Loucy (cell line): ENCODE results near the gene AKT1S1.

Source experiments
- H2AFZ ChIP-seq: fragments of 200-600 bp; sonication (generic); 2 replicates; pipeline ENCODE4 v1.6.0; 2016; ENCODE audit warnings: antibody characterized with exemption, mild to moderate bottlenecking, low read length, moderate library complexity
- H3F3A ChIP-seq: fragments of 200-600 bp; 2 replicates; pipeline ENCODE4 v1.6.0; 2016; ENCODE audit warnings: antibody characterized with exemption, low read depth, mild to moderate bottlenecking
- H3K27me3 ChIP-seq: fragments of 200-600 bp; sonication (generic); 2 replicates; pipeline ENCODE4 v1.6.1; 2014; ENCODE audit warnings: low read length, mild to moderate bottlenecking; ENCODE audit not compliant: insufficient read depth, poor library complexity, severe bottlenecking
- H3K36me3 ChIP-seq: fragments of 200-600 bp; sonication (generic); 2 replicates; pipeline ENCODE4 v1.6.1; 2016; ENCODE audit warnings: low read length; ENCODE audit not compliant: insufficient read depth
- H3K4me1 ChIP-seq: fragments of 200-600 bp; sonication (generic); 2 replicates; pipeline ENCODE4 v1.5.1; 2014; ENCODE audit warnings: low read length, mild to moderate bottlenecking; ENCODE audit not compliant: insufficient read depth, poor library complexity, severe bottlenecking
- H3K4me2 ChIP-seq: fragments of 200-600 bp; sonication (generic); 2 replicates; pipeline ENCODE4 v1.6.0; 2014; ENCODE audit warnings: antibody characterized with exemption, low read length, low read depth, mild to moderate bottlenecking; ENCODE audit not compliant: poor library complexity, severe bottlenecking
- H3K4me3 ChIP-seq: fragments of 200-600 bp; sonication (generic); 2 replicates; pipeline ENCODE4 v1.5.1; 2014; ENCODE audit warnings: low read length, mild to moderate bottlenecking, mixed read lengths; ENCODE audit not compliant: poor library complexity, severe bottlenecking
- H3K79me2 ChIP-seq: fragments of 200-600 bp; sonication (generic); 2 replicates; pipeline ENCODE4 v1.6.1; 2014; ENCODE audit warnings: low read length; ENCODE audit not compliant: insufficient read depth
- H3K9ac ChIP-seq: fragments of 200-600 bp; sonication (generic); 2 replicates; pipeline ENCODE4 v1.6.0; 2014; ENCODE audit warnings: mild to moderate bottlenecking, low read depth, low read length, moderate library complexity; ENCODE audit not compliant: poor library complexity, severe bottlenecking
- H3K9me2 ChIP-seq: fragments of 200-600 bp; sonication (generic); replicated peaks from 2 replicates; pipeline ENCODE4 v1.6.1; 2016; ENCODE audit warnings: low read depth, low read length, mixed read lengths
- H3K9me3 ChIP-seq: fragments of 200-600 bp; sonication (generic); 2 replicates; pipeline ENCODE4 v1.6.1; 2014; ENCODE audit warnings: mild to moderate bottlenecking, antibody characterized with exemption, low read length, low read depth; ENCODE audit not compliant: insufficient read depth
- H4K20me1 ChIP-seq: fragments of 200-600 bp; sonication (generic); 2 replicates; pipeline ENCODE4 v1.6.0; 2014; ENCODE audit warnings: antibody characterized with exemption, low read length, mild to moderate bottlenecking; ENCODE audit not compliant: insufficient read depth, poor library complexity, severe bottlenecking
- EZH2phosphoT487 ChIP-seq: fragments of 200-600 bp; IDR thresholded peaks from 2 replicates; pipeline ENCODE4 v1.6.1; 2018; ENCODE audit warnings: antibody characterized with exemption, mild to moderate bottlenecking, moderate library complexity, borderline replicate concordance
- TF ChIP-seq, protein P1 (sequence below): fragments of 200-600 bp; sonication (generic); conservative IDR thresholded peaks from 2 replicates; pipeline ENCODE4 v1.5.1; 2014; ENCODE audit warnings: mild to moderate bottlenecking, antibody characterized with exemption, low read length

Gene AKT1S1

GRCh38 chr19:49873129-49873521 is 4.0 kb downstream of the AKT1S1 start:
- Histone ChIP-seq H3K4me1 (peaks cover 33% of the 10 kb centered on the region), H3F3A (no peaks in the 10 kb centered on the region), H3K9me3 (no peaks in the 10 kb centered on the region), H4K20me1 (peaks cover 5% of the 10 kb centered on the region), H3K9me2 (no peaks in the 10 kb centered on the region), H3K9ac (no peak overlapping the region), H3K79me2 (peaks cover 33% of the 10 kb centered on the region), H3K4me2 (no peak overlapping the region), H2AFZ (no peak overlapping the region), H3K36me3 (no peaks in the 10 kb centered on the region), H3K27me3 (no peaks in the 10 kb centered on the region), H3K4me3 (no peak overlapping the region)
- TF ChIP-seq EZH2phosphoT487, result no peak
- TF ChIP-seq, protein P1, sequence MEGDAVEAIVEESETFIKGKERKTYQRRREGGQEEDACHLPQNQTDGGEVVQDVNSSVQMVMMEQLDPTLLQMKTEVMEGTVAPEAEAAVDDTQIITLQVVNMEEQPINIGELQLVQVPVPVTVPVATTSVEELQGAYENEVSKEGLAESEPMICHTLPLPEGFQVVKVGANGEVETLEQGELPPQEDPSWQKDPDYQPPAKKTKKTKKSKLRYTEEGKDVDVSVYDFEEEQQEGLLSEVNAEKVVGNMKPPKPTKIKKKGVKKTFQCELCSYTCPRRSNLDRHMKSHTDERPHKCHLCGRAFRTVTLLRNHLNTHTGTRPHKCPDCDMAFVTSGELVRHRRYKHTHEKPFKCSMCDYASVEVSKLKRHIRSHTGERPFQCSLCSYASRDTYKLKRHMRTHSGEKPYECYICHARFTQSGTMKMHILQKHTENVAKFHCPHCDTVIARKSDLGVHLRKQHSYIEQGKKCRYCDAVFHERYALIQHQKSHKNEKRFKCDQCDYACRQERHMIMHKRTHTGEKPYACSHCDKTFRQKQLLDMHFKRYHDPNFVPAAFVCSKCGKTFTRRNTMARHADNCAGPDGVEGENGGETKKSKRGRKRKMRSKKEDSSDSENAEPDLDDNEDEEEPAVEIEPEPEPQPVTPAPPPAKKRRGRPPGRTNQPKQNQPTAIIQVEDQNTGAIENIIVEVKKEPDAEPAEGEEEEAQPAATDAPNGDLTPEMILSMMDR, result no peak

GRCh38 chr19:49872245-49873128 is 4.7 kb downstream of the AKT1S1 start:
- peaks cover 5% of the 10 kb centered on the region for H4K20me1 ChIP-seq
- H3K4me1 ChIP-seq, result peaks cover 36% of the 10 kb centered on the region
- no peaks in the 10 kb centered on the region for H3K9me3 ChIP-seq
- H3K36me3 ChIP-seq, result no peaks in the 10 kb centered on the region
- H3K4me3 ChIP-seq, result no peak overlapping the region
- no peak overlapping the region for H3K9ac ChIP-seq
- no peaks in the 10 kb centered on the region for H3F3A ChIP-seq
- no peak overlapping the region for H2AFZ ChIP-seq
- TF ChIP-seq EZH2phosphoT487, result no peak
- TF ChIP-seq, protein P1, result no peak
- no peaks in the 10 kb centered on the region for H3K27me3 ChIP-seq
- H3K4me2 ChIP-seq, result no peak overlapping the region
- peaks cover 32% of the 10 kb centered on the region for H3K79me2 ChIP-seq
- H3K9me2 ChIP-seq, result no peaks in the 10 kb centered on the region

GRCh38 chr19:49871349-49871985 is 5.7 kb downstream of the AKT1S1 start:
- Histone ChIP-seq H2AFZ (no peak overlapping the region), H3K9me3 (no peaks in the 10 kb centered on the region), H3K9me2 (no peaks in the 10 kb centered on the region), H3K36me3 (no peaks in the 10 kb centered on the region), H3K4me2 (no peak overlapping the region), H3K9ac (no peak overlapping the region), H3K79me2 (peaks cover 36% of the 10 kb centered on the region), H3K27me3 (no peaks in the 10 kb centered on the region), H3K4me1 (peaks cover 37% of the 10 kb centered on the region), H4K20me1 (peaks cover 9% of the 10 kb centered on the region), H3F3A (no peaks in the 10 kb centered on the region), H3K4me3 (no peak overlapping the region)
- no peak for TF ChIP-seq EZH2phosphoT487
- TF ChIP-seq, protein P1, result no peak
